OCI-LY3 (cell line): ENCODE measurements around the gene CRLF2.
"Not testable (repeated sequence)": the region's sequence is repeated elsewhere in the genome, so short reads cannot be mapped to it uniquely, and the experiment has no call there.

ENCODE experiments used
- CTCF ChIP-seq: fragments of 200-600, 300-600 bp; sonication (generic); IDR thresholded peaks from 2 replicates; pipeline ENCODE4 v1.5.1; 2014; ENCODE audit warnings: antibody characterized with exemption, low read length, low read depth
- EZH2phosphoT487 ChIP-seq: fragments of 200-600 bp; shearing (Covaris generic); IDR thresholded peaks from 2 replicates; pipeline ENCODE4 v1.6.1; 2018; ENCODE audit warnings: antibody characterized with exemption, mixed run types, low read depth

GRCh38 chrX:1261771-1262170, 49.3 kb upstream of the CRLF2 start:
- not testable (repeated sequence) for TF ChIP-seq CTCF, EZH2phosphoT487
